GM19324 (cell line): ENCODE measurements around the gene RPTOR.
A peak's percentile ranks its signal among the peaks of the same experiment; 100 is the strongest.

Source experiments
- ATAC-seq: cut with Tn5 transposase; IDR thresholded peaks from one replicate; pipeline ENCODE4 v1.9.1; 2021; ENCODE audit warnings: mild to moderate bottlenecking, moderate library complexity; ENCODE audit not compliant: unreplicated experiment, low FRiP score

RPTOR gene

DNA sequence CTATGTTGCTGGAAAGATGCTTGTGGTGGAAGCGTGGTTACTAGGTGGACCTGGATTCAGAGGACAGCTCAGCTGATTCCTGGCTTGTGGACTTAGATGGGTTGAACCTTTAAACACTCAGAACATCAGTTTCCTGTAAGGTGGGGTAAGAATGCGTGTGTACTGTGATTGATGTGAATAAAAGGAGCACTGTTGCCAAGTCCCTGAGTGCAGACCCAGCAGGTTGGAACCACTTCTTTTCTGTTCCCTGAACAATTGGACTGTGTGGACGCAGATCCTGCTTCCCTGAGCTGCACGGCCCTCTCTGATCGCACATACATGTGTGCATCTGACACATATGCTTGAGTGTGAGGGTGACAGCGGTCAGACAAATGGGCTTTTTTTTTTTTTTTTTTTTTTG lies 37.5 kb downstream of the RPTOR start:
- ATAC-seq = no peak

DNA sequence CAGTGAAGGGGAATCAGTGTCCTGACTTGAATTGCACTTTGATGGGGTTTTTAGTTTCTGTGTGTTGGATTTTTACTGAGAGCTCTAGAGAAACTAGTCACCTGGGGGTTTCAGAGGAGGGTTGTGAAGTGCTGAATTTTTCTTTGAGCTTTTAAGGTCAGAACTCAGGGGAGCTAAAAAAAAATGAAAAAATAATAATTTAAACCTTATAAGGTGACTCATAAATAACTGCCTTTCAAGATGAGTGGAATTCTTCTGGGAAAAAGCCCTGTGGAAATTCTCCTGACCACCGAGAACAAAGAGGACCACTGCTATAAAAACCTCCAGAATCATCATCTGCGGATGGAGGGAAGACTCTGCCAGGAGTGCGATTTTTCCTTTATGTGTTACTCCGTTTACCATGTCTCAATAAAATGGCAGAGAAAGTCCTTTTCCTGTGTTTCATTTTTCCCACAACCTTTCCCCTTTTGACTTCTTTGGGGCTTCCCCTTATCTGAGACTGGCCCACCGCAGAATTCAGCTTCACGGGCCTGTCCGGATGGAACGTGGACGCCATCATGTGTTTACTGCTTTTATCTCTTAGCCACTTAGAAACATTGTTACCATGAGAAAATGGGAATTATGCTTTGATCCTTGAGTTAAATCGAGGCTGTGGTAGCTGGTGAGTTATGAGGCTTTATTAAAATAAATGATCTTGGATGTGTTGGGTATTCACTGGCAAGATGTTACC lies 39.7 kb downstream of the RPTOR start:
- ATAC-seq = no peak

DNA sequence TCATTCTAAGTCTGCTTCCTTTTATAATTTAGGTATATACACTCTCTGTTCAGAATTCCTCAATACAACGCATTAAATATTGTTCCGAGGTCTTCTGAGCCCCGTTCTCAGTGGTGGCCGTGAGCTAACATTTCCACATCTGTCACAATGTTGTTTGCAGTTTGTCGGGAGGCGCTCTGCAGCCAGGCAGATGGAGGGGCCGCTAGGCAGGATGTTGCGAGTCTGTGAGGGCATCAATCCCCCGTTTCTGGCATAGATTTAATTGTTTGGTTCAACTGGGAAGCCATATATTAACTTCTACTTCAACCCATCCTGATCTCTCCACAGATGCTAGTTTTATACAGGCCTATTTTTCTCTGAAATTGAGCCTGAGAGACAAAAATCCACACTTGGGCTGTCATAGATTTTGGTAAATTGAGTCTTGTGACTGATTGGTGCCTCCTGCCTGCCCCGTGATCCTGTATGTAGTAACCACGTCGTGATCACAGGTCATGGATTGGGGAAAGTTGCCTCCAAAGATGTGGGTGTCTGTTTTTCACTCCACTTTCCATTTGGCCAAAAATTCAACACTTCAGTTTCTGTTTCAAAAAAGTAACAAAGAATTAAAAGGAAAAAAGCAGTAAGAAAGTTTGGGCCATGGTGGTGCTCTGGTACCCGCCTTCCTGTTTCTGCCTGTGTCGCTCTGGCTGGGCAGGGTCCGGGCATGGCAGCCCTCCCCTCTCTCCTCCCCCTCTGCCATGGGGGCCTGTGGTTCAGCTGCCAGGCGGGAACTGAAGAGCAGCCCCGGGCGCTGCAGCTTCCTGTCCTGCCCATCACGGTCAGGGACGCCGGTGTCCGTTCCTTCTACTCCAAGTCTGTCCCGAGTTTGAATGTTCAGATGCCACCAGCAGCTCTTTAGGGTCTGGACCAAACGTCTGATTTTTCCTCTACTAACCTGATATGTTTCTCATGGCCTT lies 41.5 kb downstream of the RPTOR start:
- ATAC-seq = no peak

GRCh38 chr17:80586846-80587228 lies 42.2 kb downstream of the RPTOR start:
- ATAC-seq = no peak

- ATAC-seq = no peak
Observed at GRCh38 chr17:80588702-80589383, 44.2 kb downstream of the RPTOR start.

DNA sequence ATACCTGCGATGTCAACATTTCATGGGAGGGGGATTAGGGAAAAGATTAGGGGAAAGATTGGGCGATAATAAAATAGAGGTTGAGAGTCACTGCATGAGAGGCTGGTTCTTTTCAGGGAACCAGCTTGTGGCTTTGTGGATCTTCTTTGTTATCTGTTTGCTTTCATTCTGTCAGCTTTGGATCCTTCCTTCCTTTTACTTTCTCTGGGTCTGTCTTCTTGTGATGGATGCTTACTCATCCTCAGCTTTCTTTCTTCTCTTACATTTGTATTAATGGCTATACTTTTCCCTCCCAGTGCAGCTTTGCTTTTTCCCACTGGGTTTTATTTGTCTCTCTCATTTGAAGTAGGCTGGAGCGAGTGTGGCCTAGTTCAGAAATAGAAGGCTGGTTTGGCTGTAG lies 47.1 kb downstream of the RPTOR start:
- no peak for ATAC-seq

- ATAC-seq = no peak
Observed at GRCh38 chr17:80592243-80592642, 47.6 kb downstream of the RPTOR start.

DNA sequence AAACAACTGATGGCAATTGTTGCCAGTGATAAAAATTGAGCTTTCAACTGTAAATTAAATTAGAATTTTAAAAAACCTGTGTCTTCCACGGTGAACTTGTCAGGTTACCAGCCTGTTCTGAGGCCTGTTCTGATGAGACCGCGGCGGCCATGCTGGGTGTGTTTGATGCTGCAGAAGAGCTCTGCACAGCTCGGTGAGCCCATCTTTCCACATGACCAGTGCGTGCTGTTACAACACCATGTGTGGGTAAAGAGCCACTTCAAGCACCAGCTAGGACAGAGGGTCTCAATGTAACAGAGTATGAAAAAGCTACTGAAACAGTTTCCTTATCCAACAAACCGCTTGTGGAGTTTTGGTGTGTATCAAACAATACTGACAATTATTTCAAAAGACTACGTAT lies 48.5 kb downstream of the RPTOR start:
- ATAC-seq = no peak

- ATAC-seq = no peak
Observed at GRCh38 chr17:80594431-80595269, 50.0 kb downstream of the RPTOR start.

DNA sequence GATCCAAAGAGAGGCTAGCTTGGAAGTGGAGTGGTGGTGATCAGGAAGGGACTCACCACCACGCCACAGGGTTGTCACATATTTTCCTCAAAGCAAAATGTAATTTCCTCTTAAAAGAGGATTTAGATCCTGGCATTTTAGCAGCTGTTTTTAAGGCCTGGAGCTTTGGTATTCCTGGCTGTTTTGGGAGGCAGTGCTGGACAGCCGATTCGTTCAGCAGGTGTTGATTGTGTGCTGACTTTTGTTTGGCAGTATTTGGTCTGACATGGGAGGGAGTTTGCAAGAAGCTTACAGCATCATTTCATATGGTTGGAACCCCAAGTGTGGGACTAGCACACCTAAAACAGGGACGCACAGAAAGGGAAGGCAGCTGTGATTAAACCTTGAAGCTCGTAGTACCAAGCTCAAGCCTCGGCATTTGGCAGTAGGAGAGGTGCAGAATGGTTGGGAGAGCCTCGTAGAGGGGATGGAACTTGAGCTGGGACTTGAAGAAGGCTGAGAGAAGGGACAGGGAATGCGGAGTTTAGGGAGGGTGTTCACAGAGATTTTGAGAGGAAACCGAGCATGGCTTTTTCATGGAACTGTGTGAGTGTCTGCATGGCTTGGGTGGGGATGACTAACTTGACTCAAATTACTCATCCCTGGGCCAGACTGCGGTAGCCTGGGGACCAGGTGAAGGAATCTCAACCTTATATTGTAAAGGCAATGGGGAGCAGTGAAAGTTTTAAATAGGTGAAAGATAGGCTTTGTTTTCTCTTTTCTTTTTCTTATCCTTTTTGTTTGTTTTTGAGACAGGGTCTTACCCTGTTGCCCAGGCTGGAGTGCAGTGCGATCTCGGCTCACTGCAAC lies 52.3 kb downstream of the RPTOR start:
- ATAC-seq = no peak

DNA sequence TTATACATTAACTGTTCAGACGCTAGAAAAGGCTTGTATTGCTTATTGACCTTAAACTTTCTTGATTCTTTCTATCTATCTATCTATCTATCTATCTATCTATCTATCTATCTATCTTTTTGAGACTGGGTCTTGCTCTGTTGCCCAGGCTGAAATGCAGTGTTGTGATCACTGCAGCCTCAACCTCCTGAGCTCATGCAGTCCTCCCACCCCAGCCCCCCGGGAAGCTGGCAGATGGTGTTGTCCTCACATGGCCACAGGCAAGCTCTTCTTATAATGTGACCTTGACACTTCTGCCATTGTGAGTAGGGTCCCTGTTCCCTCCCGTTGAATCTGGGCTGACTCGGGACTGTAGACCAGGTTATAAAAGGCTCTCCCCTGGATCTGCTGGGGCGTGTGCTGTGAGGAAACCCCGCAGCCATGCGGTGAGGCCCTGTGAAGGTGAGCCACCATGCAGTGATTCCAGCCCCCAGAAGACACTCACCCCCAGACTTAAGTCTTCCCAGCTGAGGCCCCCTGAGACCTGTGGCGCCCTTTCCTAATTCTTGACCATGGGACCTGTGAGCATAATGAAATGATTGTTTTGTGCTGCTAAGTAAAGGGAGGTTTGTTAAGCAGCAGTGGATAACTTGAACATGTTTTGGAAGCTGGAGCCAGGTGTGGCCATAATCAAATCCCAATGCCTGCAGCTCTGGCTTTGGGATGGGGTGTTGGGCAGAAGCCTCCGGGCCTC lies 54.3 kb downstream of the RPTOR start:
- ATAC-seq = no peak

- ATAC-seq = no peak
Observed at GRCh38 chr17:80599546-80600305, 55.1 kb downstream of the RPTOR start.

- no peak for ATAC-seq
Observed at GRCh38 chr17:80601146-80601545, 56.5 kb downstream of the RPTOR start.

GRCh38 chr17:80603396-80603795 lies 58.8 kb downstream of the RPTOR start:
- ATAC-seq = no peak

DNA sequence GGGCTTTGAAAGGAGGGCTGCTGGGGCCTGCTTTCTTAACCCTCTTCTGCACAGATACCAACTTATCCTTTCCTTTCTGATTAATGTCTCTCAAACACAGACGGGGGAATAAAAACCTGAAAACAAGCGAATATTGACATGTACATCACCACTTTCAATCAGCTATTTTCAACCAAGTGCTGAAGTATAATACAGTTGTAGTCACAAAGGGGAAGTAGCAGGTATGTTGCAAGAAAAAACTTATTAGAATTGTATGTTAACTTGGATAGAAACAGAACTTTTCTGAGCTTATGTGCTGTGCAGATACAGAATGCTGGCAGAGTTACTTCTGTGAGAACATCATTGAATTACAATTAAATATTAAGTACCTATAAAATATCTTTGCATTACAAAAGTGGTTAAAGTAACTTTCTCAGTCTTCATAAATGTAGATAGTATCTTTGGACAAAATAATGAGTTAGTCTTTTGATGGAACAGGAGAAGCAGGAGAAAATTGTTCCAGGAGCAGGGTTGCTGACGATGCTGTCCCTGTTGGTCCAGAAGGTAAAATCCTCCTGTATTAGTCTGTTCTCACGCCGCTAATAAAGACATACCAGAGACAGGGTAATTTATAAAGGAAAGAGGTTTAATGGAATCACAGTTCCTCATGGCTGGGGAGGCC lies 59.5 kb downstream of the RPTOR start:
- ATAC-seq = no peak

DNA sequence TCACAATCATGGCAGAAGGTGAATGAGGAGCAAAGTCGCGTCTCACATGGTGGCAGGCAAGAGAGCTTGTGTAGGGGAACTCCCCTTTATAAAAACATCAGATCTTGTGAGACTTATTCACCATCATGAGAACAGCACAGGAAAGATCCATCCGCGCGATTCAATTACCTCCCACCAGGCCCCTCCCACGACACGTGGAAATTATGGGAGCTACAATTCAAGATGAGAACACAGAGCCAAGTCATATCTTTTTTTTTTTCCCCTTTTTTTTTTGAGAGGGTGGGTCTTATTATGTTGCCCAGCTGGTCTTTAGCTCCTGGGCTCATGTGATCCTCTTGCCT lies 60.0 kb downstream of the RPTOR start:
- no peak for ATAC-seq

DNA sequence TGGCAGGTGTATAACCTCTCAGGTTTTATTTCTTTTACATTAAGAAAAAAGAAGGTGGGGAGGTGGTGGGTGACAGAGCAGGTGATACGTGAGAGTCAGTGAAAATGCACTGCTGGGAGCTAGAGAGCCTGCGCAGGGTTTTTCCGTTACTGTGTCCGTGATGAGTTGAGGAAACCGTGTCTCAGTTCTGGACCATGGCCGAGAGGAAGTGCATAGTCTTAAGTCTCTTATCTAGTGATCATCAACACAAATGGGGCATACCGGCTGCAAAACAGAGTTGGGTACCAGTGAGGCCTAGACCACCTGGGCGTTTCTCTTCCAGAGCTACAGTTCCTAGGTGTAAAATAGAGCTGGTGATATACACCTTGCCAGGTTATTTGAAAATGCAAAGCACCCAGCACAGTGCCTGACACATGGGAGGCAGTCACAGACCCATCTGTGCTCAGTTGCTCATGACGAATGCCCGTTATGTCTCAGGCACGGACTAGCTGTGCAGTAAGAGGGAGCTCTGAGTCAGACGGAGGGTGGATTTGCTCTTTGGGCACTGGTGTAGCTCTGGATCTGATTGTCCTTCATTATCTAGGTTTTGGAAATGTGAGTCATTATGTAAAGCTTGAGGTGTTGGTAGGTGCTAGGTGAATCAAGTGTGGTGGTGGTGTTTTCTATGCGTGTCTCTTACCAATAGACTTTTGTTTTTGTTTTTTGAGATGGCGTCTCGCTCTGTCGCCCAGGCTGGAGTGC lies 60.9 kb downstream of the RPTOR start:
- ATAC-seq = peak; percentile 65
